Suprapubic skin (tissue), 4 donors: Measurements from ENCODE around the gene SLC4A7.

ENCODE experiments used
- CTCF ChIP-seq, 2 donors: fragments of 200-600 bp in 1 of 2; fragments of 450-650 bp in 1 of 2; sonication (generic) in 1 of 2; IDR thresholded peaks; one replicate each; pipeline ENCODE4 v1.5.1; 2016 to 2019; ENCODE audit warnings: antibody characterized with exemption in 2 of 2, mild to moderate bottlenecking in 1 of 2, moderate library complexity in 1 of 2
- EP300 ChIP-seq: sonication (generic); formaldehyde crosslinking; IDR thresholded peaks from one replicate; pipeline ENCODE4 v1.6.1; 2017; ENCODE audit warnings: antibody characterized with exemption
- POLR2A ChIP-seq, 2 donors: fragments of 450-650 bp; IDR thresholded peaks; one replicate each; pipeline ENCODE4 v1.6.1; 2017; ENCODE audit warnings: antibody characterized with exemption in 2 of 2, mild to moderate bottlenecking in 2 of 2, moderate library complexity in 2 of 2
- POLR2AphosphoS5 ChIP-seq, 3 donors: sonication (generic); formaldehyde crosslinking; IDR thresholded peaks; one replicate each; pipeline ENCODE4 v1.6.1; 2017; ENCODE audit warnings: antibody characterized with exemption in 3 of 3

- no peak for TF ChIP-seq CTCF (IDR thresholded peaks at IDR 0.05)
- TF ChIP-seq POLR2AphosphoS5 (IDR thresholded peaks at IDR 0.05), result no peak
- no peak for TF ChIP-seq POLR2A (IDR thresholded peaks at IDR 0.05)
- no peak for TF ChIP-seq EP300
Measured at GRCh38 chr3:27353221-27353620, 131.0 kb downstream of the SLC4A7 start.
